ENCODE results near the gene GALR2. TPM values are rescaled to one million over a fixed set of nuclear protein-coding genes. Genes with fewer than 3 reads are reported as not detected.

Gene GALR2
- total RNA-seq, 1 donor from 2014 or later = 0.36 TPM

- Histone ChIP-seq H4K20me1 (ENCODE audit: insufficient read depth, low read length) (peaks cover 3% of the 10 kb centered on the region), H3K36me3 (ENCODE audit: insufficient read depth, low read length) (no peaks in the 10 kb centered on the region), H3K4me3 (ENCODE audit: insufficient read depth, low read depth, low read length) (no peak overlapping the region), H3K9ac (ENCODE audit: low read length) (no peak overlapping the region), H2AFZ (ENCODE audit: low read depth, low read length) (no peak overlapping the region), H3K79me2 (ENCODE audit: insufficient read depth, low read length) (no peaks in the 10 kb centered on the region), H3K27ac (ENCODE audit: low read depth, low read length) (no peak overlapping the region), H3K4me2 (ENCODE audit: low read length) (no peak overlapping the region), H3K9me3 (ENCODE audit: insufficient read depth, low read depth, low read length) (peaks cover 4% of the 10 kb centered on the region), H3K4me1 (ENCODE audit: insufficient read depth, low read length) (peaks cover 8% of the 10 kb centered on the region), H3K27me3 (ENCODE audit: insufficient read depth, low read length) (no peaks in the 10 kb centered on the region)
- Mint-ChIP-seq H3K4me1 (ENCODE audit: low read depth, unreplicated experiment) (peaks cover 3% of the 10 kb centered on the region), H3K27ac (ENCODE audit: unreplicated experiment) (no peak overlapping the region), H3K36me3 (ENCODE audit: low read depth, unreplicated experiment) (peaks cover 6% of the 10 kb centered on the region), H3K9me3 (ENCODE audit: unreplicated experiment) (no peaks in the 10 kb centered on the region), H3K27me3 (ENCODE audit: low read depth, unreplicated experiment) (peaks cover 5% of the 10 kb centered on the region), H3K4me3 (ENCODE audit: unreplicated experiment) (no peak overlapping the region)
- TF ChIP-seq CTCF (IDR thresholded peaks at IDR 0.05; ENCODE audit: insufficient read depth, low read depth, low read length) (no peak), EZH2 (IDR thresholded peaks at IDR 0.05; ENCODE audit: insufficient read depth, low read length) (no peak)
- no peak for FAIRE-seq
- no peak for DNase-seq (ENCODE audit: low read depth)
These were observed 42.4 kb upstream of the GALR2 start for GRCh38 chr17:76032073-76032779.

- no peak for TF ChIP-seq CTCF (IDR thresholded peaks at IDR 0.05; ENCODE audit: insufficient read depth, low read depth, low read length)
- TF ChIP-seq EZH2 (IDR thresholded peaks at IDR 0.05; ENCODE audit: insufficient read depth, low read length) = no peak
- no peak overlapping the region for H2AFZ ChIP-seq (ENCODE audit: low read depth, low read length)
- no peak for FAIRE-seq
- Mint-ChIP-seq H3K36me3 (ENCODE audit: low read depth, unreplicated experiment) (peaks cover 6% of the 10 kb centered on the region), H3K9me3 (ENCODE audit: unreplicated experiment) (no peaks in the 10 kb centered on the region), H3K4me1 (ENCODE audit: low read depth, unreplicated experiment) (peaks cover 3% of the 10 kb centered on the region), H3K4me3 (ENCODE audit: unreplicated experiment) (no peak overlapping the region), H3K27me3 (ENCODE audit: low read depth, unreplicated experiment) (peaks cover under 1% of the 10 kb centered on the region), H3K27ac (ENCODE audit: unreplicated experiment) (no peak overlapping the region)
- peaks cover 7% of the 10 kb centered on the region for H4K20me1 ChIP-seq (ENCODE audit: insufficient read depth, low read length)
- DNase-seq (ENCODE audit: low read depth) = no peak
- H3K4me1 ChIP-seq (ENCODE audit: insufficient read depth, low read length) = peaks cover 8% of the 10 kb centered on the region
- no peaks in the 10 kb centered on the region for H3K79me2 ChIP-seq (ENCODE audit: insufficient read depth, low read length)
- H3K9ac ChIP-seq (ENCODE audit: low read length) = no peak overlapping the region
- no peaks in the 10 kb centered on the region for H3K27me3 ChIP-seq (ENCODE audit: insufficient read depth, low read length)
- peaks cover 2% of the 10 kb centered on the region for H3K36me3 ChIP-seq (ENCODE audit: insufficient read depth, low read length)
- no peak overlapping the region for H3K4me3 ChIP-seq (ENCODE audit: insufficient read depth, low read depth, low read length)
- no peak overlapping the region for H3K4me2 ChIP-seq (ENCODE audit: low read length)
- H3K9me3 ChIP-seq (ENCODE audit: insufficient read depth, low read depth, low read length) = peaks cover 4% of the 10 kb centered on the region
- H3K27ac ChIP-seq (ENCODE audit: low read depth, low read length) = no peak overlapping the region
These were observed 41.8 kb upstream of the GALR2 start for GRCh38 chr17:76032780-76033108.

- Histone ChIP-seq H2AFZ (ENCODE audit: low read depth, low read length) (no peak overlapping the region), H3K9ac (ENCODE audit: low read length) (no peak overlapping the region), H3K36me3 (ENCODE audit: insufficient read depth, low read length) (peaks cover 6% of the 10 kb centered on the region), H3K27ac (ENCODE audit: low read depth, low read length) (no peak overlapping the region), H3K4me1 (ENCODE audit: insufficient read depth, low read length) (peaks cover 8% of the 10 kb centered on the region), H4K20me1 (ENCODE audit: insufficient read depth, low read length) (peaks cover 11% of the 10 kb centered on the region), H3K4me3 (ENCODE audit: insufficient read depth, low read depth, low read length) (no peak overlapping the region), H3K4me2 (ENCODE audit: low read length) (no peak overlapping the region), H3K27me3 (ENCODE audit: insufficient read depth, low read length) (no peaks in the 10 kb centered on the region), H3K9me3 (ENCODE audit: insufficient read depth, low read depth, low read length) (peaks cover 4% of the 10 kb centered on the region), H3K79me2 (ENCODE audit: insufficient read depth, low read length) (no peaks in the 10 kb centered on the region)
- no peak for DNase-seq (ENCODE audit: low read depth)
- no peak for FAIRE-seq
- no peaks in the 10 kb centered on the region for H3K9me3 Mint-ChIP-seq (ENCODE audit: unreplicated experiment)
- no peaks in the 10 kb centered on the region for H3K27me3 Mint-ChIP-seq (ENCODE audit: low read depth, unreplicated experiment)
- no peak overlapping the region for H3K27ac Mint-ChIP-seq (ENCODE audit: unreplicated experiment)
- no peak for TF ChIP-seq CTCF (IDR thresholded peaks at IDR 0.05; ENCODE audit: insufficient read depth, low read depth, low read length)
- no peak for TF ChIP-seq EZH2 (IDR thresholded peaks at IDR 0.05; ENCODE audit: insufficient read depth, low read length)
- H3K36me3 Mint-ChIP-seq (ENCODE audit: low read depth, unreplicated experiment) = peaks cover 9% of the 10 kb centered on the region
- peaks cover 3% of the 10 kb centered on the region for H3K4me1 Mint-ChIP-seq (ENCODE audit: low read depth, unreplicated experiment)
- H3K4me3 Mint-ChIP-seq (ENCODE audit: unreplicated experiment) = no peak overlapping the region
These were observed 41.4 kb upstream of the GALR2 start for GRCh38 chr17:76033139-76033538.
